ENCODE data around the gene PKNOX2.

Gene PKNOX2

GRCh38 chr11:125236072-125236825, 71.7 kb downstream of the PKNOX2 start:
- DNase-seq (ENCODE audit: low read depth), result no peak

GRCh38 chr11:125239585-125240560, 75.3 kb downstream of the PKNOX2 start:
- DNase-seq (ENCODE audit: low read depth), result no peak

GRCh38 chr11:125241104-125241503, 76.6 kb downstream of the PKNOX2 start:
- no peak for DNase-seq (ENCODE audit: low read depth)

- no peak for DNase-seq (ENCODE audit: low read depth)
Measured at GRCh38 chr11:125242141-125242775, 77.7 kb downstream of the PKNOX2 start.

GRCh38 chr11:125244166-125244565, 79.6 kb downstream of the PKNOX2 start:
- DNase-seq (ENCODE audit: low read depth), result no peak

GRCh38 chr11:125245299-125245698, 80.7 kb downstream of the PKNOX2 start:
- DNase-seq (ENCODE audit: low read depth), result no peak

GRCh38 chr11:125247431-125247830, 82.9 kb downstream of the PKNOX2 start:
- no peak for DNase-seq (ENCODE audit: low read depth)

GRCh38 chr11:125250318-125251213, 86.0 kb downstream of the PKNOX2 start:
- DNase-seq (ENCODE audit: low read depth), result no peak

GRCh38 chr11:125251214-125251545, 86.6 kb downstream of the PKNOX2 start:
- DNase-seq (ENCODE audit: low read depth), result no peak

GRCh38 chr11:125251956-125252355, 87.4 kb downstream of the PKNOX2 start:
- DNase-seq (ENCODE audit: low read depth), result no peak

GRCh38 chr11:125253289-125253688, 88.7 kb downstream of the PKNOX2 start:
- DNase-seq (ENCODE audit: low read depth), result no peak

- DNase-seq (ENCODE audit: low read depth), result no peak
Measured at GRCh38 chr11:125253795-125254525, 89.4 kb downstream of the PKNOX2 start.

GRCh38 chr11:125256541-125257189, 92.1 kb downstream of the PKNOX2 start:
- DNase-seq (ENCODE audit: low read depth), result no peak

GRCh38 chr11:125257190-125257579, 92.6 kb downstream of the PKNOX2 start:
- DNase-seq (ENCODE audit: low read depth), result no peak

- no peak for DNase-seq (ENCODE audit: low read depth)
Measured at GRCh38 chr11:125257751-125258150, 93.2 kb downstream of the PKNOX2 start.

- no peak for DNase-seq (ENCODE audit: low read depth)
Measured at GRCh38 chr11:125258291-125259032, 93.9 kb downstream of the PKNOX2 start.

- no peak for DNase-seq (ENCODE audit: low read depth)
Measured at GRCh38 chr11:125261588-125261987, 97.0 kb downstream of the PKNOX2 start.

- DNase-seq (ENCODE audit: low read depth), result no peak
Measured at GRCh38 chr11:125262194-125262829, 97.8 kb downstream of the PKNOX2 start.

GRCh38 chr11:125262830-125263218, 98.3 kb downstream of the PKNOX2 start:
- DNase-seq (ENCODE audit: low read depth), result no peak
